C4-2B (cell line): Measurements from ENCODE around the gene C1orf174.

Source experiments
- H3K27ac ChIP-seq: fragments of 450-650 bp; 2 replicates; pipeline ENCODE4 v1.5.1; 2017
- ZFX ChIP-seq: fragments of 450-650 bp; IDR thresholded peaks from 2 replicates; pipeline ENCODE4 v1.6.1; 2017
- TF ChIP-seq, protein P1 (sequence below): fragments of 450-650 bp; conservative IDR thresholded peaks from 2 replicates; pipeline ENCODE4 v1.5.1; 2017; ENCODE audit warnings: mild to moderate bottlenecking

Gene C1orf174

DNA sequence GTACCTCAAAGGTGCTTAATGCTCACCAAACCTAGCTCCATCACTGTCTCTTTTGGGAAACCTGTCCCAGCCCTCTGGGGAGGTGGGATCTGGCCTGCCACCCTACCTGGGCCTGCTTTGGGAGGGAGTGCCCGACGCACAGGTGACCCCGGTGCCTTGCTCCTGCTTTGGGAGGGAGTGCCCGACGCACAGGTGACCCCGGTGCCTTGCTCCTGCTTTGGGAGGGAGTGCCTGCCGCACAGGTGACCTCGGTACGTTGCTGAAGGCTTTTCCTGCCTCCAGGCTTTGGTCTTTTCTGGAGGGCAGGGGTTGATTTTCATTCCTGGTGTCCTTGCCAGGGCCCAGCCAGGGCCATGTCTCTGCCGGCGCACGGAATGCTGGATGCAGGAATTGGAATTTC lies 25.2 kb upstream of the C1orf174 start:
- no peak overlapping the region for H3K27ac ChIP-seq
- TF ChIP-seq ZFX, result no peak
- TF ChIP-seq, protein P1, sequence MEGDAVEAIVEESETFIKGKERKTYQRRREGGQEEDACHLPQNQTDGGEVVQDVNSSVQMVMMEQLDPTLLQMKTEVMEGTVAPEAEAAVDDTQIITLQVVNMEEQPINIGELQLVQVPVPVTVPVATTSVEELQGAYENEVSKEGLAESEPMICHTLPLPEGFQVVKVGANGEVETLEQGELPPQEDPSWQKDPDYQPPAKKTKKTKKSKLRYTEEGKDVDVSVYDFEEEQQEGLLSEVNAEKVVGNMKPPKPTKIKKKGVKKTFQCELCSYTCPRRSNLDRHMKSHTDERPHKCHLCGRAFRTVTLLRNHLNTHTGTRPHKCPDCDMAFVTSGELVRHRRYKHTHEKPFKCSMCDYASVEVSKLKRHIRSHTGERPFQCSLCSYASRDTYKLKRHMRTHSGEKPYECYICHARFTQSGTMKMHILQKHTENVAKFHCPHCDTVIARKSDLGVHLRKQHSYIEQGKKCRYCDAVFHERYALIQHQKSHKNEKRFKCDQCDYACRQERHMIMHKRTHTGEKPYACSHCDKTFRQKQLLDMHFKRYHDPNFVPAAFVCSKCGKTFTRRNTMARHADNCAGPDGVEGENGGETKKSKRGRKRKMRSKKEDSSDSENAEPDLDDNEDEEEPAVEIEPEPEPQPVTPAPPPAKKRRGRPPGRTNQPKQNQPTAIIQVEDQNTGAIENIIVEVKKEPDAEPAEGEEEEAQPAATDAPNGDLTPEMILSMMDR, result no peak

- no peak overlapping the region for H3K27ac ChIP-seq
- TF ChIP-seq ZFX, result no peak
- TF ChIP-seq, protein P1, result no peak
These were observed 24.8 kb upstream of the C1orf174 start for GRCh38 chr1:3924825-3925220.

- TF ChIP-seq, protein P1, result no peak
- no peak for TF ChIP-seq ZFX
- H3K27ac ChIP-seq, result no peak overlapping the region
These were observed 24.2 kb upstream of the C1orf174 start for GRCh38 chr1:3924186-3924824.

- no peak overlapping the region for H3K27ac ChIP-seq
- TF ChIP-seq ZFX, result no peak
These were observed 23.5 kb upstream of the C1orf174 start for GRCh38 chr1:3923378-3924185.

DNA sequence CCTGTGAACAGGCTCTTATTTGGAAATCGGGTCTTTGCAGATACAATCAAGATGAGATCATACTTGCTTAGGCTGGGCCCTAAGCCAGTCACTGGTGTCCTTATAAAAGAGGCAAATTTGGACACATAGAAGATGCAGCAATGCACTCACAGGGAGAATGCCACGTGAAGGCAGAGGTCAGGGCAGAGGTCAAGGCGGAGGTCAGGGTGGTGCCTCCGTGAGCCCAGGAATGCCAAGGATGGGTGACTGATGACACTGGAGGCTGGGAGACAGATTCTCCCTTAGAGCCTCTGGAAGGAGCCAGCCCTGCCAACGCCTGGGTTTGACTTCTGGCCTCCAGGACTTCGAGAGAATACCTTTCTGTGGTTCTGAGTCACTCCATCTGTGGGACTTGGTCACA lies 22.8 kb upstream of the C1orf174 start:
- no peak overlapping the region for H3K27ac ChIP-seq
- TF ChIP-seq ZFX, result no peak
- TF ChIP-seq, protein P1, result no peak

GRCh38 chr1:3922201-3922725 lies 22.2 kb upstream of the C1orf174 start:
- no peak for TF ChIP-seq ZFX
- TF ChIP-seq, protein P1, result no peak
- H3K27ac ChIP-seq, result no peak overlapping the region

- H3K27ac ChIP-seq, result no peak overlapping the region
- TF ChIP-seq ZFX, result no peak
- TF ChIP-seq, protein P1, result no peak
These were observed 21.7 kb upstream of the C1orf174 start for GRCh38 chr1:3921765-3922164.

- no peak overlapping the region for H3K27ac ChIP-seq
- no peak for TF ChIP-seq ZFX
- TF ChIP-seq, protein P1, result no peak
These were observed 19.6 kb upstream of the C1orf174 start for GRCh38 chr1:3919706-3920105.
